Measurements from ENCODE around the gene PMS1.
A peak's percentile ranks its signal among the peaks of the same experiment; 100 is the strongest.

DNA sequence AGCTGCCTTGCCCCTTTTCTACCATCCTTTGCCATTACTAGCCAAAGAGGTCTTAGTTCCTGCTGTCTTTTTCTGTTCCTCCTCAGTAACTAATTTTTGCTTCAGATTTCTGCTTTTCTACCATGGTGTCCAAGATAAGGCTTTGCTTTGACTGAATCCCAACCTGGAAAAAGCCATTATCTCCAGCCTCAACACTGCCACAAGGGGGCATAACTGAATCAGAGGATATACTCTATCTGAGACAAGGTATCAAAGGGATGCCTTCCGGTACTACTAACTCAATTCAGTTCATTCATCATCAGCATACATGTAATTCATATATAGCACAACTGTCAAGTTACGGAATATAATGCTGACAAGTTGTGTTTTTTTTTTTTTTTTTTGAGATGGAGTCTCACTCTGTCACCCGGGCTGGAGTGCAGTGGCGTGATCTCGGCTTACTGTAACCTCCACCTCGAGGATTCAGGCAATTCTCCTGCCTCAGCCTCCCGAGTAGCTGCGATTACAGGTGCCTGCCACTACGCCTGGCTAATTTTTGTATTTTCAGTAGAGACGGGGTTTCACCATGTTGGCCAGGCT lies 33.1 kb upstream of the PMS1 start:
- no peak for TF ChIP-seq POLR2A (IDR thresholded peaks at IDR 0.05)
- TF ChIP-seq, protein P1, sequence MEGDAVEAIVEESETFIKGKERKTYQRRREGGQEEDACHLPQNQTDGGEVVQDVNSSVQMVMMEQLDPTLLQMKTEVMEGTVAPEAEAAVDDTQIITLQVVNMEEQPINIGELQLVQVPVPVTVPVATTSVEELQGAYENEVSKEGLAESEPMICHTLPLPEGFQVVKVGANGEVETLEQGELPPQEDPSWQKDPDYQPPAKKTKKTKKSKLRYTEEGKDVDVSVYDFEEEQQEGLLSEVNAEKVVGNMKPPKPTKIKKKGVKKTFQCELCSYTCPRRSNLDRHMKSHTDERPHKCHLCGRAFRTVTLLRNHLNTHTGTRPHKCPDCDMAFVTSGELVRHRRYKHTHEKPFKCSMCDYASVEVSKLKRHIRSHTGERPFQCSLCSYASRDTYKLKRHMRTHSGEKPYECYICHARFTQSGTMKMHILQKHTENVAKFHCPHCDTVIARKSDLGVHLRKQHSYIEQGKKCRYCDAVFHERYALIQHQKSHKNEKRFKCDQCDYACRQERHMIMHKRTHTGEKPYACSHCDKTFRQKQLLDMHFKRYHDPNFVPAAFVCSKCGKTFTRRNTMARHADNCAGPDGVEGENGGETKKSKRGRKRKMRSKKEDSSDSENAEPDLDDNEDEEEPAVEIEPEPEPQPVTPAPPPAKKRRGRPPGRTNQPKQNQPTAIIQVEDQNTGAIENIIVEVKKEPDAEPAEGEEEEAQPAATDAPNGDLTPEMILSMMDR (IDR thresholded peaks at IDR 0.05): peak in 5 of 6 experiments; percentile 44 to 64 (median 48)

Data from esophagus squamous epithelium (tissue), 4 donors.